Measurements from ENCODE around the gene C1QL1.

Gene C1QL1

DNA sequence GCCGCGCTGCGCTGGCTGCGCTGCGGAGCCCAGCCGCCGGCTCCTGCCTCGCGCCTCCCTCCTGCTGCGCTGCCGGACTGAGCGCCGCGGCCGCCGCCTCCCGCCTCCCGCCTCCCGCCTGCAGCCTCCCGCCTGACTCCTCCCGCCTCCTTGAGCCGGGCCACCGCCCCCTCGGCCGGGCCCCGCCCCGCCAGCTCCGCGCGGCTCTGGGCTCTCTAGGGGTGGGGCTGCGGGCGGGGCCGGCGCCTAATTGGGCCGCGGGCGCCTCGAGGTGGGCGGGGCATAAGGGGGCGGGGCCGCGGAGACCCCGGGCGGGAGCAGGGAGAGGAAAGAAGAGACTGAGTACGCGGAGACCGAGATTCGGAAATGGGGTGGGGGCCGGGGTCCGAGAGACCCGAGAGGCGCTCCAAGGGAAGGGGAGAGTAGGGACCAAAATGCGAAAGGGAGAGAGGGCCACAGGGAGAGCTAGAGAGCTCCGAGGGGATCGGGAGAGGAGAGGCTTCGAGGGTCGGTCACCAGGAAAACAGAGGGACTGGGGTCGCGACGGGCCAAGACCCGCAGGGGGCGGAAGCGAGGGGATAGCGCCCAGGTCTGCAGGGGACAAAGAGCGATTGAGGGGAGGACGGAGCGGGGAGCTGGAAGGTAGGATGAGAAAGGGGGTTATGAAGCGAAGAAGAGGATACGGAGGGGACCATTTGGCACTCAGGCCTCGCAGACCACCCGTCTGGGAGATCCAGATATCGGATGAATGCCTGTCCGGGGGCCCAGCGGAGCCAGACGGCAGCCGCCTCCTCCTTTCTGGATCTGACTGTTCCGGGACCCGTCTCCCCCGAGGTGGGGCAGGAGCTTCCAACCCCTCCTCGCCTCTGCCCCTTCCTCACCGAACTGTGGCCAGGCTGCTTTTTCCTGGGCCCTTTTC, at the start of gene C1QL1:
C1QL1 (minus strand) TSS at position 79 of the 919 bp plus-strand sequence. CDS start 255 bp downstream, outside the sequence.
- DNase-seq = peak; percentile 88

DNA sequence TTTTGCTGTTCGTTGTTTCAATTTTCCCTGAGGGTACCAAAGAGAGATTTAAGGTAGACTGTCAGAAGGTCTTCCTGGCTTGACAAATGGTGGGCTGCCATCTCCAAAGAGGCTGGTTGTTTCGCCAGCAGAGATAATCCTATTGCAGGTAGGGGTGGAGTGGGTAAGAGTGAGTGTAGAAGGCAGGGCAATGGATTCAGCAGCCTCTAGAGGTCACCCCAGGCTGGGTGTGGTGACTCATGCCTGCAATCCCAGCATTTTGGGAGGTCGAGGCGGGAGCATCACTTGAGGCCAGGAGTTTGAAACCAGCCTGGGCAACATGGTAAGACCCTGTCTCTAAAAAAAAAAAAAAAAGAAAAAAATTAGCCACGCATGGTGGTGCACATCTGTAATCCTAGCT, 48.7 kb upstream of the C1QL1 start:
- no peak for DNase-seq

DNA sequence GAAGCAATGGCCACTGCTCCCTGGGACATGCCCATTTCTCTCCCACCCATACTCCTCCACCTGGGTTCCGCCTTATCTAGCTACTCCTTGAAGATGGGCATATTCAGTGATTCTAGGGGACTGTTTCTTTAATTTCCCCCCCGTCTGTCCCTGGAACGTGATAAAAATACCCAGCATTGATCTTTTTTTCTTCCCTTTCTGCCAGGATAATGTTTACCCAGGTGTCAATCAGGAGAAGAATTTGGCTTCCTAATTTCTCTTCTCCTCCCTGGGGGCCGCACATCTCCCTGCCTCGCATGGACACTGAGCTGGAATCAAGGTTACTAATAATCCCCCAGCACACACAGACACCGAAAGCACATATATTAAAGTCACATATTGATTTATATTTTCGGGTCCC, 48.1 kb upstream of the C1QL1 start:
- no peak for DNase-seq

DNA sequence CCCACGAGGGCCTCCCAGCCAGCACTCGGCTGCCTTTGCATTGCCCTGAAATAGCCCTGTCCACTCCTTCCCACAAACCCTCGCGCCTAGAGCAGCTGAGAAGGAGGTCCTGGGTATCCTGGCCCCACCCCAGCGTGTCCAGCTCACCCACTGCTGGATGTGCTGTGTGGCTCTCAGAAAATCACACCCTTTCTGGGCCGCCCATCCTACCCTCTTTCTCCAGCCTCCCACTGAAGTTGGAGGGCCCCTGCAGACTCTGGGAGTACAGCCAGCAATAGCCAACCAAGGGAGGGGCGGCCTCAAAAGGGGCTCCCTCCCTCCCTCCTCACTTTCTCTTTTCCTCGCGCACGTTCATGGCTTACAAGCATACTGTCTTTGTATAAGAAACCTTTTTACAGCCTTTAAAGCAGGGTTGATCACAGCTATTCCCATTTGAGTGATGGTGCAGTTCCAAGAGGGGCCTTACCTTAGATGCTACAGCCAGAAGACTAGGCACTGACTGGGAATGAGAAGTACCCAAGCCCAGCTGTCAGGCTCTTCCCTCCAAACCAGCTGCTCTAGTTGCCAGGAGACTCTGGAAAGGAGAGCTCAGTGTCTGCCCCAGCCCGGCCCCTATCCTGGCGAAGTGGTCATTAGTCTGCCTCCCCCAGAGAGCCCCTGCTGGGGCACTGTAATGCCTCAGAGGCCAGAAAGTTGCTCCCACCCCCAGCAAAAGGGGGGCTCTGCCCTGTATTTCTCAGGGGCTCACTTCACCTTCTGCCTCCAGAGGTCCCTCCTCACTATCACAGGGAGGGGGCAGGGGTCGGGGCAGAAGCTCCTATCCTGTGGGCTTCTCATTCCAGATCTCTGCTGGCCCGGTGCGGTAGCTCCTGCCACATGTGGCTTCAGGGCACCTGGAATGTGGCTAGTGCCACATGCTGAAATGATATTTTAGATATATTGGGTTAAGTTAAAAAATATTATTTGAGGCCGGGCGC, 45.2 kb upstream of the C1QL1 start:
- peak; percentile 48 for DNase-seq

DNA sequence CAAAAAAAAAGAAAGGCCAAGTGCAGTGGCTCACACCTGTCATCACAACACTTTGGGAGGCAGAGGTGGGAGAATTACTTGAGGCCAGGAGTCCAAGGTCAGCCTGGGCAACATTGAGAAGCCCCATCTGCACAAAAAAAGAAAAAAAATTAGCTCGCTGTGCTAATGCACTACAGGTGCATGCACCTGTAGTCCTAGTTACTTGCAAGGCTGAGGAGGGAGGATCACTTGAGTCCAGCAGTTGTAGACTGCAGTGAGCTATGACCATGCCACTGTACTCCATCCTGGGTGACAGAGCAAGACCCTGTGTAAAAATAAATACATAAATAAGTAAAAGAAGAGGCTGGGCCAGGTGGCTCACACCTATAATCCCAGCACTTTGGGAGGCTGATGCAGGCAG, 43.7 kb upstream of the C1QL1 start:
- DNase-seq = no peak

DNA sequence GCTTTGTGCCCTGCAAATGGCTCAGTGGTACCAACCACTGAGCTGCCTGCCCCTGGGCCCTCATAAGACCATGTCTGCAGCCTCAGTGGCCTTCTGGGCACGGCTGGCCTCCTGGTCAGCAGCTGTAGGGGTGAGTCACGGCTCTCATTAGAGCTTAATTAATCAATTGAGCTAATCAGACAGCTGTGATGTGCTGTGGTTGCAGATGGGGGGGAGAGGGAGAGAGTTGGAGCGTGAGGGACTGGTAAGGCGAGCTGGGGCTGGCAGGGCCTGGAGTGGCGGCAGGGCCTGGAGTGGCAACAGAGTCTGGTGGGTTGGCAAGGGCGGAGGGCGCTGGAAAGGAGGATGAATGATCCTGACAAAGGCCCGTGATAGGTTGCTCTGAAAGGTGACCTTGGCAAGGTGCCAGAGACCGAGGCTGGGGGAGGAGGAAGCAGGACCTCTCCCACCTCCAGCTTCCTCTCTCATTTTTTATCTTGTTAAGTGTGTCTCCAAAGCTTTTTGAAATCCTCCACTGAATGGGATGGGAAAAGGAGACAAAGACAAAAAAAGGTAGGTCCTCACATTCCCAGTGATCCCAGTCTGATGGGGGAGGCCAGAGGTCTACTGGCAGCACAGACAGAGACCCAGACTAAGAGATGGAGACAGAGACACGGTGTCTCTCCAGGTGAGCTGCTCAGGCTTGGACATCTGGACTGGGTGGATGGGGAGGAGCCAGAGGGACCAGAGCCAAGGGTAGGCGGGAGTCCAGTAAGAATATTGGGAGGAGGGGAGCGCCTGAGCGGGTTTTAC, 41.8 kb upstream of the C1QL1 start:
- DNase-seq = no peak

DNA sequence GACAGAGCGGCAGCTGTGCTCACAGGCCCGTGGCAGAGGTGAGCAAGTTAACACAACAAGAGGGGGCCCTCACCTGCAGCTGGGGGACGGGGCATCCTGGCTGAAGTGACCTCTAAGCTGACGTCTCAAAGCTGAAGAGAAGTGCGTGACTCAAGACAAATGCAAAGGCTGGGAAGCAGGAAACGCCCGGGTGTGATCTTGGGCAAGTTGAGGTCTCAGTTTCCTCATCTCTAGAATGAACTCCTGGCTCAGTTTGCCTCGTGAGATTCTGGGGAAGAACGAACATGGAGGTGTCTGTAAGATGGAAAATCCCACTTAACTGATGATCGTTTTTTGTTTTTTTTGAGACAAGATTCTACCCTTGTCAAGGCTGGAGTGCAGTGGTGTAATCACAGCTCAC, 40.1 kb upstream of the C1QL1 start:
- no peak for DNase-seq

DNA sequence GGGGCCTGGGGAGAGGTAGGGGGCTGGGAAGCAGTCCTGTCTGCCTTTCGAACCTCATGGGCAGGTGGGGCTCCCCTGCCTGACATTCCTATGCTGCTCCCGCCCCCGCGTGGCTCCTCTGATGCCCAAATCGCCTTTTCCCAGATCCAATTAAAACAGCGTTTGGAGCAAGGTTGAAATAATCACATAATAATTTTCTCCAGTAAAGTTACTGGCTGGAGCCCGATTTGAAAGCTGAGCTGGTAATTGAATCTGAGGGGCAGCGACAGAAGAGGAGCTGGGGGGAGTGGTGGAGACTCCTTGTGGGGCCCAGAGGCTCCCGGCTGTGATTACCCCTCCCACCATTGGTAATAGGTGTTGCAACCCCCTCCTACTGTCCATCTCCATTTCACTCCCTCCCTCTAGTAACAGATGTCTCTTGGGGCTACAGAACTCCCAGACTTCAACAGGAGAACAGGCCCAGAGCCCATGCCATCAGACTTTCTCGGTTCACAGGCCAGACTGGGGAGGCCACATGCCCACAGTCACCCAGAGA, 38.9 kb upstream of the C1QL1 start:
- peak; percentile 66 for DNase-seq

DNA sequence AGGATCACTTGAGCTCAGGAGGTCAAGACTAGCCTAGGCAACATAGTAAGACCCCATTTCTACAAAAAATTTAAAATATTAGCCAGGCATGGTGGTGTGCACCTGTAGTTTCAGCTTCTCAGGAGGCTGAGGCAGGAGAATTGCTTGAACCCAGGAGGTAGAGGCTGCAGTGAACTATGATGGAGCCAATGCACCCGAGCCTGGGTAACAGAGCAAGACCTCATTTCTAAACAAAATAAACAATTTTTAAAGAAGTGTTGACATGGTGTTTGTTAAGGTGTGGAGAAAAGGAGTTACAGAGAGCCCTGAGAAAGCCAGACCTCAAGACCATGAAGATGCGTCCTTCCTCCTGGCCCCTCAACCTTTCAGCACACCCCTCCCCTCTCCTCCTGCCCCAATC, 37.6 kb upstream of the C1QL1 start:
- no peak for DNase-seq

DNA sequence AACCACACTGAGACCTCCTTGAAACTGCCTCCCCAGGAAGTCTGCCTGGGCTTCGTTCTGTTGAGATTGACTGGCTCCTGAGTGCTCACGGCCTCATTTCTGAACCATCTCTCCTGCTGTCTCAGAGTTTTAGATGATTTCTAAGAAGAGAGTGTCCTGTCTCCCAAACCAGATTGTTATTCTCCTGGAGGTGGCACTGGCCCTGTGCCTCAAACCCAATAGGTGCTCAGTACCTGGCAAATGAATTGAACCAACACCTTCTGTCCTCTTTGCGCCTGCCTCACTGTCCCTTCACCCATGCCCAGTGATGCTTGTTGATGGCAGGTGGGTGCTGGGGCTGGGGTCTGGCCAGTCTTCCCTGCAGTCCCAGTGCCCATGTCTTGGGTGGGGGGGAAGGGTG, 36.3 kb upstream of the C1QL1 start:
- DNase-seq = no peak

DNA sequence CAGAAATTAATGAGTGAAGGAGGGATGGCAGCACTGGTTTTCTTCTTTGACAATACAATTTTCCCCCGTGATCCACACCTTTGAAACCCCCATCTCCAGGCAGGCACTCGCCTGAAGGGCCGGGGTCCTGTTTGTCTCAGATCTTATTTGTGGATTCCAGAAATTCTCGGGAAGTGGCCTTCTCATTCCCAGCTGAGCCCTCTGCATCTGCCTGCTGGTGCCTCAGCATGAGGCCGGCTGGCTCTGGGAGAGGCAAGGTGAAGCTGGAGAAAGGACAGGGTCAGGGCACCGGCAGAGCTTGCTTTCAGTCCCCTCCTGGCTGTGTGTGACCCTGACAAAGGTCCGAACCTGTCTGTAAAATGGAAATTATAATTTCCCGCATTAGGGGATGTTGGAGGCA, 35.8 kb upstream of the C1QL1 start:
- no peak for DNase-seq

DNA sequence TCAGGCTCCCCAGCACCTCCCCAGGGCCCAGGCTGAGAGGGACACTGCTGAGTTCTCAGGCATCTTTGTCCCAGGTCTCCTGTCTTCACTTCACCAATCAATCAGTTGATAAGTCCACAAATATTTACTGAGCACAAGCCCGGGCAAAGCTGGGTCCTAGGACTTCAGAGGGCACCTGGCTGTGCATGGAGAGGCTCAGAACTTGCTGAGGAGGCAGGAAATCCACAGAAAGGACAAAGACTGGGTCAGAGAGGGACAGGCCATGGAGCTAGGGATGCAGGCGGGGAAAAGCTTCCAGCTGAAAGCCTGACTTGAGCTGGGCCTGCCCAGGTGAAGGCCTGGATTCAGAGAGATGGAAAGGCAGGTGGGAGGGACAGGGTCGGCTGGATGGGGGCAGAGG, 33.2 kb upstream of the C1QL1 start:
- DNase-seq = no peak

DNA sequence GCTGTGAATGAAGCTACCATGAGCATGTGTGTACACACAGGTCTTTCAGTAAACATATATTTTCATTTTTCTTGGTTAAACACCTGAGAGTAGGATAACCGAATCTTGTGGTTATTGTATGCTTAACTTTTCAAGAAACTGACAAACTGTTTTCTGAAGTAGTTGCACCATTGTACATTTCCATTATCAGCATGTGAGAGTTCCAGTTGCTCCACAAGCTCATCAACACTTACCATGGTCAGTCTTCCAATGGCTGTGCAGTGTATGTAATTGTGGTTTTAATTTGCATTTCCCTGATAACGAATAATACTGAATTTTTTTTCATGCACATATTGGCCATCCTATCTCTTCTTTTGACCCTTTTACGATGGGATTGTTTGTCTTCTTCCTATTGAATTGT, 31.3 kb upstream of the C1QL1 start:
- no peak for DNase-seq

DNA sequence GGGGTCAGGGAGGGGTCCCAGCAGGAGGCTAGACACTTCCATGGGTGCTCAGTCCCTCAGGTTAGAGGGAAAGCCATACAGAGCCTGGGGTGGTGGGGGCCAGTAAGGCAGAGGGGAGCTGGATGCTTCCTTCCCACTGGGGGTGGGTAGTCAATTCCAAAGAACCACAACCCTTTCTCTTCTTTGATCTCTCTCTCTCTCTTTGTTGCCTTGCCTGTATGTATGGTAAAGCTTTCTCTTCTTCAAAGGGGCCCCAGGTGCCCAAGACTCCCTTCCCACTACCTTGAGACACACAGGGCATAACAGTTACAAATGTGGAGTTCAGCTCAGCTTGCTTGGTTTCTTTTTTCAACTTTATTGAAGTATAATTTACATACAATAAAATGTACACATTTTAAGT, 30.5 kb upstream of the C1QL1 start:
- no peak for DNase-seq

DNA sequence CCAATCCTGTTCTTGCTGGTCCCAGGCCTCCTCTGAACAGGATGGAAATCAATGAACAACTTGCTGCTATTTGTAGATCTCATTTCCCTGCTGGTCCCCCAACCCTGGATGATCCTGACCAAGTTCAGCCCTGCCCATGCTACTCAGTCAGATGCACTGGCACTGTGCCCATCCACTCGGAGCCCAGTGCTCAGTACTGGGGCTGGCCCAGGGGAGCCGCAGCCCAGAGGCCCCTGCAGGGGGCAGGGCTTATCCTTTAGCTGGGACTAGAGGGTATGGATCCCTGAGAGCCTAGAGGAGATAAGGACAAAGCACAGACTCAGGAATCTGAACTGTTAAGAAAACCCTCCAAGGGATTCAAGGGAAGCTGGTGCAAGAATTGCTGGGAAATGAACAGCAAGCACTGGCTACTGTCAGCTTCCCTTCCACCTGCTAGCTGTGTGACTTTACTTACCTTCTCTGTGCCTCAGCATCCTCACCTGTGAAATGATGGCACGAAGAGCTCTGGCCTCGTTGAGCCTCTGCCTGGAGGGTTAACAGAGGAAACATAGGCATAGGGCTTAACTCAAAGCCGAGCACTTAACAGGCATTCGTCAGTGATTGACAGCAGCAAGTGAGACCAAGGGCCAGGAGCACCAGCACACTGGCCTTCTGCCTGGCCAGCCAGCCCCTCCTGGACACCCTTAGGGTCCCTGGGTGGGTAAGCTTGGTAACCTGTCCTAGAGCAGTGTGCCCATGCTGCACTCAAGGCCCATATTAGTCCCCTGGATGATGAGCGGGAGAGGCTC, 29.8 kb upstream of the C1QL1 start:
- no peak for DNase-seq

DNA sequence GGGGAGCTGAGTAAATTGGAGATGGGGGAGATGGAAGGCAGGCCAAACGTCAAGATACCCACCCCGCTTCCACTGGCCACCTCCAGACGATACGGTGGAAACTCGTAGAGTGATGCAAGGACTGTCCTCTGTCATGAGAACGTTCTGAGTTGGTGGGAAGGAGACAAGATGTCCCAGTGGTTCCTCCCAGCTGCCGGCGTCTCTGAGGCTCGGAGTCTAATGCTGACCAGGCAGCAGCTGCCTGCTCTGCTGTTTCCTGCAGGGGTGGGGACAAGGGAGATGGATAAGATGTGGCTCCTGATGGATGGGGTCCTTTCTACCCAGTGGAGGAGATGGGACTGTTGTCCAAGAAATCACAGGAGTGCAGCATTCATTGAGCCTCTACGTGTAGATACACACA, 28.2 kb upstream of the C1QL1 start:
- no peak for DNase-seq

DNA sequence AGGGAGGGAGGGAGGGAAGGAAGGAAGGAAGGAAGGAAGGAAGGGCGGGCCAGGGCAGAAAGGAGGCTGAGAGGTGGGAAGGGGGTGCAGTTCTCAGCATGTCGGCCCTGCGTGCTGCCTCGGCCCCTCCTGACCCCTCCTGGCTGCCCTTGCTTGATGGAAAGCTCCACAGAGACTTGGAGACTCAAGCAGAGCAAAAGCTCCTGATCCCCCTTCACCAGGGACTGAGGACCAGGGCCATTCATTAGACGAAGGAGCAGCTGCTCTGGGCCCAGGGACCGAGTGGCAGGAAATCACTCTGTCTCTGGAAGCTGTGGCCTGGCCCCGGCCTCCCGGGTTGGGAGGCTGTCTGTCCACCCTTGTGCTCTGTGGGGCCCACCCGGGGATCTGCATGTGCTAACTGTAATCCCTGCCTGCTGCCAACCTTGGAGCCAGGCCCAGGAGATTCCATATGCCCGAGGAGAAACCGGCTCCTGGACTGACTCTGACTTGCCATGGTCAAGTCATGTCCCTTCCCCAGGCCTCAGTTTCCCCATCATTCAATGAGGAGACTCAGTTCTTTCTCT, 27.4 kb upstream of the C1QL1 start:
- DNase-seq = no peak

DNA sequence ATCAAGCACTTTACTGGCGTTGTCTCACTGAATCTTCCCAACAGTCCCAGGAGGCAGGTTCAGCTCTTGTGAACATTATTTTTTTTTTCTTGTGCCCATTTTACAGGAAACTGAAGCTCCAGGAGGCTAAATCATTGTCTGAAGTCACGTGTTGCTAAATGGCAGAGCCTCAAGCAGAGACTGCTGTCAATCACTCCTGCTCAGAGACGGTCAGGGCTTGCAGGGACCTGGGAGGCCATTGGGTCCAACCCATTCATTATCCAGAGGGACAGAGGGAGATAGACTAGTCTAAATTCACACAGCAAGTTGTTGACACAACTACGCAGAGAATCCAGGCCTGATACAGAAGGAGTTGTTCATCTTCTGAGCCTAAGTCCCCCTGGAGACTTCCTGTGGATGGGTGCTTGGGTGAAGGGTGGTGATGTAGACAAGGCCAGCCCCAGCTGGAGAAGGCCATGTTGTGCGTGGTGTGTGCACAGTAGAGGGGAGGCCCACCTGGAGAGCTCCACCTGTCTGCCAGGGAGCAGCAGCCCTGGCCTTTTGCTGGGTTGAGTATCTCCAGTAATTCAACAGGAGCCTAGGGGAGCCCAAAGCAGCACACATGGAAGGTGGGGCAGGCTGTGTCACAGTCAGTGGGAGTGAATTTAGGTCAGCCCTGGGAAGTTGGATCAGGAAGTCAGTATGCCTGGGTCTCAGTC, 24.3 kb upstream of the C1QL1 start:
- DNase-seq = no peak

DNA sequence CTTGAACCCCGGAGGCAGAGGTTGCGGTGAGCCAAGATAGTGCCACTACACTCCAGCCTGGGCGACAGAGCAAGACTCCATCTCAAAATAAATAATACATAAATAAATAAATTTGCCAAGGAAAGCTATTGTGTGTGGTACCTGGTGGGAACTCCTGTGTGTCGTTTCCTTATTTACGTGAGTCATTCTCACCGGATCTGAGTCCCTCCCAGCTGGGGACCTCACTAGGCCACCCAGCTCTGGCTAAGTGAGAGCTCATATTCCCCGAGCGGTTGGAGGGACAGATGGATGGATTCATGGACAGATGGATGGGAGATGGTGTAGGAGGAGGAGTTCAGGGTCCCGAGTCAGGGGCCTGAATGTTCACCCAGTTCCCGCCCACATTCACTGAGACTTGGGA, 22.9 kb upstream of the C1QL1 start:
- no peak for DNase-seq

DNA sequence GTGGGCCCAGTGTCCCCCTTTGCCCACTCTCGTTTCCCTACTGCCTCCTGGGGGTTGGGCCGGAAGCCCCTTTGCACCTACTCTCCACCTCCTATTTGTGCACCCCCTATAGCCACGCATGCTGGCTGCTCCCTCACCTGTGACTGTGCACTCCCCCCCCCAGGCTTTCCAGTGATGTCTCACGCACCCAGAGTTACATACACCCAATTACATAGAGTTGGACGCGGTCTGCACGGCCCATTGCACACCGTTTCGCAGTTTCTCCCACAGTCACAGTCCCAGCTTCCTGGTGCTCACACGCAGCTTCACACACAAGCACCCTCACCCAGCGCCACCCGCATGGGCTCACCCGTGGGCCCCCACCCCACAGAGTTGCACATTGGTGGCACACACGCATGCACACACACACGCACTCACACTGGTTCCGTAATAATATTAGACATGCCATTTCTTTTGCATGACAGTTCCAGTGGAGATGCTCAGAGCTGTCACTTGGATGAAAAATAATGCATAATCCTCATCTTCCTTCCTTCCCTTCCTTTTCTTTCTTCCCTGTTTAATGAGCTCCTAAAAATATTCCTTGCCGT, 21.5 kb upstream of the C1QL1 start:
- no peak for DNase-seq

All from NCI-H2227 treated with DMSO at 0.1 percent for 48 hours (cell line).